Neural cell (in vitro differentiated cells): ENCODE data around the gene SLC2A13. TPM values are rescaled to one million over a fixed set of nuclear protein-coding genes. Genes with fewer than 3 reads are reported as not detected.

Experiments used
- H2AFZ ChIP-seq: fragments of 200-600, 300-800 bp; sonication (generic), shearing (Covaris generic); 2 replicates; pipeline ENCODE4 v1.6.0; 2014; ENCODE audit warnings: low read depth, mild to moderate bottlenecking, antibody characterized with exemption, low read length, moderate library complexity
- H3F3A ChIP-seq: fragments of 200-600 bp; shearing (Covaris generic); 2 replicates; pipeline ENCODE4 v1.6.1; 2016; ENCODE audit warnings: mild to moderate bottlenecking, moderate library complexity, mixed read lengths, antibody characterized with exemption, low read length; ENCODE audit not compliant: insufficient read depth, poor library complexity, severe bottlenecking
- H3K27ac ChIP-seq: fragments of 200-600, 300-800 bp; sonication (generic), shearing (Covaris generic); 2 replicates; pipeline ENCODE4 v1.5.1; 2014; ENCODE audit warnings: mild to moderate bottlenecking, low read length, moderate library complexity
- H3K27me3 ChIP-seq: fragments of 300-800, 200-600 bp; sonication (generic), shearing (Covaris generic); 2 replicates; pipeline ENCODE4 v1.6.0; 2014; ENCODE audit warnings: mild to moderate bottlenecking, low read depth, low read length, moderate library complexity; ENCODE audit not compliant: insufficient read depth
- H3K36me3 ChIP-seq: fragments of 300-800, 200-600 bp; sonication (generic), shearing (Covaris generic); 2 replicates; pipeline ENCODE4 v1.5.1; 2014; ENCODE audit warnings: mild to moderate bottlenecking, antibody characterized with exemption, low read length, moderate library complexity; ENCODE audit not compliant: insufficient read depth
- H3K4me2 ChIP-seq: fragments of 300-800, 200-600 bp; sonication (generic), shearing (Covaris generic); 2 replicates; pipeline ENCODE4 v1.6.0; 2014; ENCODE audit warnings: mild to moderate bottlenecking, low read length
- H3K4me3 ChIP-seq: fragments of 300-800, 200-600 bp; sonication (generic), shearing (Covaris generic); 2 replicates; pipeline ENCODE4 v1.5.1; 2014; ENCODE audit warnings: mild to moderate bottlenecking, low read length, moderate library complexity
- H3K79me2 ChIP-seq: fragments of 200-600 bp; shearing (Covaris generic); replicated peaks from 2 replicates; pipeline ENCODE4 v1.6.0; 2014; ENCODE audit warnings: mild to moderate bottlenecking, low read length, moderate library complexity; ENCODE audit not compliant: insufficient read depth
- H3K9ac ChIP-seq: fragments of 300-800, 200-600 bp; sonication (generic), shearing (Covaris generic); 2 replicates; pipeline ENCODE4 v1.6.1; 2016; ENCODE audit warnings: mild to moderate bottlenecking, low read length, mixed read lengths
- H3K9me2 ChIP-seq: fragments of 200-600 bp; shearing (Covaris generic); 2 replicates; pipeline ENCODE4 v1.6.1; 2016; ENCODE audit warnings: mild to moderate bottlenecking, low read length, mixed read lengths; ENCODE audit not compliant: insufficient read depth
- H3K9me3 ChIP-seq: fragments of 200-600, 300-800 bp; sonication (generic), shearing (Covaris generic); 2 replicates; pipeline ENCODE4 v1.6.1; 2016; ENCODE audit warnings: mild to moderate bottlenecking, mixed run types, low read length, moderate library complexity, mixed read lengths
- H4K20me1 ChIP-seq: fragments of 200-600 bp; shearing (Covaris generic); 2 replicates; pipeline ENCODE4 v1.6.1; 2016; ENCODE audit warnings: mild to moderate bottlenecking, mixed run types; ENCODE audit not compliant: insufficient read depth
- EP300 ChIP-seq: fragments of 450-650 bp; conservative IDR thresholded peaks from 2 replicates; pipeline ENCODE4 v1.6.1; 2014; ENCODE audit warnings: antibody characterized with exemption, mild to moderate bottlenecking, moderate library complexity; ENCODE audit not compliant: poor library complexity, severe bottlenecking
- EZH2 ChIP-seq: fragments of 200-600, 300-800 bp; shearing (Covaris generic), sonication (generic); IDR thresholded peaks from 2 replicates; pipeline ENCODE4 v1.6.1; 2014; ENCODE audit warnings: antibody characterized with exemption, low read length, borderline replicate concordance, mild to moderate bottlenecking; ENCODE audit not compliant: insufficient read depth, poor library complexity, severe bottlenecking
- MXI1 ChIP-seq: fragments of 450-650 bp; conservative IDR thresholded peaks from 2 replicates; pipeline ENCODE4 v1.6.1; 2014; ENCODE audit warnings: antibody characterized with exemption, mild to moderate bottlenecking; ENCODE audit not compliant: poor library complexity, severe bottlenecking
- POLR2AphosphoS5 ChIP-seq: IDR thresholded peaks from 2 replicates; pipeline ENCODE4 v1.6.1; 2012
- RAD21 ChIP-seq: fragments of 450-650 bp; conservative IDR thresholded peaks from 2 replicates; pipeline ENCODE4 v1.6.1; 2014; ENCODE audit warnings: antibody characterized with exemption, mild to moderate bottlenecking, moderate library complexity
- SMC3 ChIP-seq: fragments of 450-650 bp; conservative IDR thresholded peaks from 2 replicates; pipeline ENCODE4 v1.6.1; 2014; ENCODE audit warnings: antibody characterized with exemption, mild to moderate bottlenecking, moderate library complexity; ENCODE audit not compliant: poor library complexity
- TAF1 ChIP-seq: IDR thresholded peaks from 2 replicates; pipeline ENCODE4 v1.6.1; 2012; ENCODE audit warnings: low read depth
- polyA plus RNA-seq: library from polyadenylated mRNA; depleted of rRNA; stranded (reverse); fragments of >200 nt; gene quantifications from 2 replicates; pipeline ENCODE4 v1.2.3, GENCODE V29; 2014
- TF ChIP-seq, protein P1 (sequence below): IDR thresholded peaks from 2 replicates; pipeline ENCODE4 v1.6.1; 2012; ENCODE audit warnings: borderline replicate concordance
- TF ChIP-seq, protein P2 (sequence below): fragments of 450-650 bp; IDR thresholded peaks from 2 replicates; pipeline ENCODE4 v1.5.1; 2014; ENCODE audit warnings: antibody characterized with exemption, mild to moderate bottlenecking, moderate library complexity; ENCODE audit not compliant: poor library complexity, severe bottlenecking

Gene SLC2A13
- polyA plus RNA-seq, 1 donor from 2014 or later, result 10.7 TPM

DNA sequence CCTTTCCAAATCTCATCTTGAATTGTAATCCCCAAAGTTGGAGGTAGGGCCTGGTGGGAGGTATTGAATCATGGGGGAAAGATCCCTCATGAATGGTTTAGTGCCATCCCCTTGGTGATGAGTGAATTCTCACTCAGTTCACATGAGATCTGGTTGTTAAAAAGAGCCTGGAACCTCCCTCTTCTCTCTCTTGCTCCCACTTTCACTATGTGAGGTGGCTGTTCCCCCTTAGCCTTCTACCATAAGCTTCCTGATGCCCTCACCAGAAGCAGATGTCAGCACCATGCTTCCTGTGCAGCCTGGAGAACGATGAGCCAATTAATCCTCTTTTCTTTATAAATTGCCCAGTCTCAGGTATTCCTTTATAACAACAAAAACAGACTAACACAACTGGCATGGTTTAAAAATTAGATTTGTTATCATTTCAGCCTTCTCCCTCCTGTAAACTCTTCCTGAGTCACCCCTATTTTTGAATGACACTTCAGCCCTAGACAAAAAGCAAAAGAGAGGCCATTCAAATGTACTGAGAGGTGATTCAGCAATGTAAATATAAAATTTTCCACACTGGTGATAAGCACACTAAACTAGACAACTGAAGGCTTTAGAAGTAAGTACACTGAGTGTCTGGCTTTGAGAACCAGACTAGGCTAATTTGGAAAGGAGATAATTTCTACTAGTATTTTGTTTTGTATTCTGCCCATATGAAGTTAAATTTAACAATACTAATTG lies 274.1 kb downstream of the SLC2A13 start:
- H3K27me3 ChIP-seq, result no peaks in the 10 kb centered on the region
- TF ChIP-seq, protein P1, sequence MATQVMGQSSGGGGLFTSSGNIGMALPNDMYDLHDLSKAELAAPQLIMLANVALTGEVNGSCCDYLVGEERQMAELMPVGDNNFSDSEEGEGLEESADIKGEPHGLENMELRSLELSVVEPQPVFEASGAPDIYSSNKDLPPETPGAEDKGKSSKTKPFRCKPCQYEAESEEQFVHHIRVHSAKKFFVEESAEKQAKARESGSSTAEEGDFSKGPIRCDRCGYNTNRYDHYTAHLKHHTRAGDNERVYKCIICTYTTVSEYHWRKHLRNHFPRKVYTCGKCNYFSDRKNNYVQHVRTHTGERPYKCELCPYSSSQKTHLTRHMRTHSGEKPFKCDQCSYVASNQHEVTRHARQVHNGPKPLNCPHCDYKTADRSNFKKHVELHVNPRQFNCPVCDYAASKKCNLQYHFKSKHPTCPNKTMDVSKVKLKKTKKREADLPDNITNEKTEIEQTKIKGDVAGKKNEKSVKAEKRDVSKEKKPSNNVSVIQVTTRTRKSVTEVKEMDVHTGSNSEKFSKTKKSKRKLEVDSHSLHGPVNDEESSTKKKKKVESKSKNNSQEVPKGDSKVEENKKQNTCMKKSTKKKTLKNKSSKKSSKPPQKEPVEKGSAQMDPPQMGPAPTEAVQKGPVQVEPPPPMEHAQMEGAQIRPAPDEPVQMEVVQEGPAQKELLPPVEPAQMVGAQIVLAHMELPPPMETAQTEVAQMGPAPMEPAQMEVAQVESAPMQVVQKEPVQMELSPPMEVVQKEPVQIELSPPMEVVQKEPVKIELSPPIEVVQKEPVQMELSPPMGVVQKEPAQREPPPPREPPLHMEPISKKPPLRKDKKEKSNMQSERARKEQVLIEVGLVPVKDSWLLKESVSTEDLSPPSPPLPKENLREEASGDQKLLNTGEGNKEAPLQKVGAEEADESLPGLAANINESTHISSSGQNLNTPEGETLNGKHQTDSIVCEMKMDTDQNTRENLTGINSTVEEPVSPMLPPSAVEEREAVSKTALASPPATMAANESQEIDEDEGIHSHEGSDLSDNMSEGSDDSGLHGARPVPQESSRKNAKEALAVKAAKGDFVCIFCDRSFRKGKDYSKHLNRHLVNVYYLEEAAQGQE, result no peak
- TF ChIP-seq, protein P2, sequence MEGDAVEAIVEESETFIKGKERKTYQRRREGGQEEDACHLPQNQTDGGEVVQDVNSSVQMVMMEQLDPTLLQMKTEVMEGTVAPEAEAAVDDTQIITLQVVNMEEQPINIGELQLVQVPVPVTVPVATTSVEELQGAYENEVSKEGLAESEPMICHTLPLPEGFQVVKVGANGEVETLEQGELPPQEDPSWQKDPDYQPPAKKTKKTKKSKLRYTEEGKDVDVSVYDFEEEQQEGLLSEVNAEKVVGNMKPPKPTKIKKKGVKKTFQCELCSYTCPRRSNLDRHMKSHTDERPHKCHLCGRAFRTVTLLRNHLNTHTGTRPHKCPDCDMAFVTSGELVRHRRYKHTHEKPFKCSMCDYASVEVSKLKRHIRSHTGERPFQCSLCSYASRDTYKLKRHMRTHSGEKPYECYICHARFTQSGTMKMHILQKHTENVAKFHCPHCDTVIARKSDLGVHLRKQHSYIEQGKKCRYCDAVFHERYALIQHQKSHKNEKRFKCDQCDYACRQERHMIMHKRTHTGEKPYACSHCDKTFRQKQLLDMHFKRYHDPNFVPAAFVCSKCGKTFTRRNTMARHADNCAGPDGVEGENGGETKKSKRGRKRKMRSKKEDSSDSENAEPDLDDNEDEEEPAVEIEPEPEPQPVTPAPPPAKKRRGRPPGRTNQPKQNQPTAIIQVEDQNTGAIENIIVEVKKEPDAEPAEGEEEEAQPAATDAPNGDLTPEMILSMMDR, result no peak
- TF ChIP-seq POLR2AphosphoS5 (no peak), TAF1 (no peak), MXI1 (no peak), EZH2 (no peak), SMC3 (no peak), EP300 (no peak), RAD21 (no peak)
- no peaks in the 10 kb centered on the region for H3K36me3 ChIP-seq
- H3K4me2 ChIP-seq, result no peak overlapping the region
- no peaks in the 10 kb centered on the region for H3F3A ChIP-seq
- no peak overlapping the region for H3K27ac ChIP-seq
- H2AFZ ChIP-seq, result no peak overlapping the region
- H4K20me1 ChIP-seq, result no peaks in the 10 kb centered on the region
- no peak overlapping the region for H3K4me3 ChIP-seq
- no peaks in the 10 kb centered on the region for H3K79me2 ChIP-seq
- H3K9me3 ChIP-seq, result no peaks in the 10 kb centered on the region
- H3K9ac ChIP-seq, result no peak overlapping the region
- H3K9me2 ChIP-seq, result no peaks in the 10 kb centered on the region

DNA sequence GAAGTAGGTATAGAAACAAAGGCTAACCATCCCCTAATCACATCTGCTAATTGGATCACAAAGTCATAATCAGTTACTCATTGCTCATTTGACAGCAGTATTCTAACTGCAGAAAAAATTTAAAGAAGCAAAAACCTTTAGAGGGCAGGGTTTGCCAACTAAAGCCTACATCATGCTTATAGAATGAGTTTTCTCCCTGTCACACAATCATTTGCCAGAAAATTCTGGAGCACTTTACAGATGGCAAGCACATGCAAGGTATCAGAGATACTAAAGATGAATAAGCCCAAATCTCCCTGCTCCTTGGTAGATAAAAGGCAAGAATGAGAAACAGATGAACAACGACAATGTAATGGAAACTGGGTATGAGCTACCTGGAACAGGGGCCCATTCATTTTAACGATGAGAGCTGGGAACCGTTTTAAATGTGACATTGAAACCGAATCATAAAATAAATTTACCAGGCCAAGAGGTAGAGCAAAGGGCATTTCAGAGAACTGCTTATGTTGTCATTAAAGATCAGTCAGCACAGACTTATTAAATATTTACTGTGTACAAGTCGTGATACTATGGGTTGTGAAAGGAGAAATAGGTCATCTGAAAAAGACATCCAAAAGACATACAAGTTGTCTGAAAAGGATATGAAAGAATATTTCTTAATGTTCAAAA lies 274.9 kb downstream of the SLC2A13 start:
- TF ChIP-seq TAF1, result no peak
- TF ChIP-seq RAD21, result peak; percentile 50
- TF ChIP-seq, protein P2, result peak; percentile 42
- TF ChIP-seq MXI1, result no peak
- H3K36me3 ChIP-seq, result no peaks in the 10 kb centered on the region
- no peaks in the 10 kb centered on the region for H3K9me3 ChIP-seq
- no peaks in the 10 kb centered on the region for H3K9me2 ChIP-seq
- H3K79me2 ChIP-seq, result no peaks in the 10 kb centered on the region
- H4K20me1 ChIP-seq, result no peaks in the 10 kb centered on the region
- no peak overlapping the region for H3K4me2 ChIP-seq
- no peak overlapping the region for H3K27ac ChIP-seq
- H2AFZ ChIP-seq, result no peak overlapping the region
- no peak overlapping the region for H3K4me3 ChIP-seq
- H3K27me3 ChIP-seq, result no peaks in the 10 kb centered on the region
- no peak overlapping the region for H3K9ac ChIP-seq
- no peaks in the 10 kb centered on the region for H3F3A ChIP-seq
